Activated CD4-positive, alpha-beta T cell treated with anti-CD3 and anti-CD28 coated beads, Interleukin-2, Interleukin-6, amounts not matched to agents 100 ng/mL and 50 ng/mL, durations not matched to agents 16 hours and 8 hours (primary cell): ENCODE data around the gene CHCHD4.
A peak's percentile ranks its signal among the peaks of the same experiment; 100 is the strongest.

ENCODE experiments used
- DNase-seq: peaks from one replicate; pipeline ENCODE4 v3.0.0-alpha.2; 2020

The CHCHD4 gene

GRCh38 chr3:14148041-14148985 is 23.6 kb upstream of the CHCHD4 start:
- DNase-seq, result no peak

GRCh38 chr3:14147617-14148016 is 22.9 kb upstream of the CHCHD4 start:
- DNase-seq, result no peak

- DNase-seq, result no peak
These were observed 22.4 kb upstream of the CHCHD4 start for GRCh38 chr3:14147066-14147435.

GRCh38 chr3:14146381-14147065 is 21.9 kb upstream of the CHCHD4 start:
- DNase-seq, result no peak

GRCh38 chr3:14145670-14146380 is 21.2 kb upstream of the CHCHD4 start:
- DNase-seq, result no peak

GRCh38 chr3:14145236-14145635 is 20.6 kb upstream of the CHCHD4 start:
- DNase-seq, result no peak

GRCh38 chr3:14144423-14145075 is 19.9 kb upstream of the CHCHD4 start:
- peak; percentile 90 for DNase-seq

- DNase-seq, result no peak
These were observed 18.9 kb upstream of the CHCHD4 start for GRCh38 chr3:14143271-14144225.

- peak; percentile 29 for DNase-seq
These were observed 18.0 kb upstream of the CHCHD4 start for GRCh38 chr3:14142567-14143270.

- no peak for DNase-seq
These were observed 17.1 kb upstream of the CHCHD4 start for GRCh38 chr3:14141602-14142341.

- no peak for DNase-seq
These were observed 16.5 kb upstream of the CHCHD4 start for GRCh38 chr3:14141144-14141543.

GRCh38 chr3:14140668-14141067 is 16.0 kb upstream of the CHCHD4 start:
- DNase-seq, result no peak

- no peak for DNase-seq
These were observed 15.1 kb upstream of the CHCHD4 start for GRCh38 chr3:14139771-14140170.

- no peak for DNase-seq
These were observed 14.4 kb upstream of the CHCHD4 start for GRCh38 chr3:14138878-14139655.

GRCh38 chr3:14138109-14138877 is 13.6 kb upstream of the CHCHD4 start:
- DNase-seq, result no peak

GRCh38 chr3:14137445-14137844 is 12.8 kb upstream of the CHCHD4 start:
- DNase-seq, result no peak

GRCh38 chr3:14137004-14137403 is 12.3 kb upstream of the CHCHD4 start:
- no peak for DNase-seq

- DNase-seq, result no peak
These were observed 10.9 kb upstream of the CHCHD4 start for GRCh38 chr3:14135581-14135980.

- DNase-seq, result no peak
These were observed 9.6 kb upstream of the CHCHD4 start for GRCh38 chr3:14134291-14134690.
